Hepatocyte (in vitro differentiated cells): ENCODE results near the gene PAX6.

ENCODE experiments used
- EZH2phosphoT487 ChIP-seq: fragments of 200-600 bp; sonication (generic); IDR thresholded peaks from one replicate; pipeline ENCODE4 v1.6.1; 2018; ENCODE audit warnings: antibody characterized with exemption, mild to moderate bottlenecking, low read depth, moderate library complexity; ENCODE audit not compliant: unreplicated experiment, severe bottlenecking
- TF ChIP-seq, protein P1 (sequence below): fragments of 200-600 bp; sonication (generic); IDR thresholded peaks from 2 replicates; pipeline ENCODE4 v1.5.1; 2016; ENCODE audit warnings: antibody characterized with exemption, mild to moderate bottlenecking; ENCODE audit not compliant: poor library complexity

DNA sequence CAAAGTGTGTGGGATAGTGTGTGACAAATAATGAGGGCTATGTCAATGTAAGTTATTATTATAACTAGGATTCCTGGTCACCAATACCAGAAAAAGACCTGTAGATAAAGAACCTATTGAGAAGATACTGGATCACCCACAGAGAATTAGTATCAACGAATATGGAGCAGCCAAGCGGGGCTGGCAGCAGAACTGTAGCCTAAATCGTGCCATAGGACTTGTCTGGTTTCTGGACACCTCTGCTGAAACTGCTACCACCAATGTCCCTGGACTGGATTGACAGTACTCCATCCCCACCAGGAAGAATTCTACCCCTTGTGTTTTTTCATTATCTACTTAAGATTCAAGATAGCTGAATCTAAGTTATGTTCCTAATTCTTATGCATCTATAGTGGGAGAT lies 30.3 kb upstream of the PAX6 start:
- TF ChIP-seq, protein P1, sequence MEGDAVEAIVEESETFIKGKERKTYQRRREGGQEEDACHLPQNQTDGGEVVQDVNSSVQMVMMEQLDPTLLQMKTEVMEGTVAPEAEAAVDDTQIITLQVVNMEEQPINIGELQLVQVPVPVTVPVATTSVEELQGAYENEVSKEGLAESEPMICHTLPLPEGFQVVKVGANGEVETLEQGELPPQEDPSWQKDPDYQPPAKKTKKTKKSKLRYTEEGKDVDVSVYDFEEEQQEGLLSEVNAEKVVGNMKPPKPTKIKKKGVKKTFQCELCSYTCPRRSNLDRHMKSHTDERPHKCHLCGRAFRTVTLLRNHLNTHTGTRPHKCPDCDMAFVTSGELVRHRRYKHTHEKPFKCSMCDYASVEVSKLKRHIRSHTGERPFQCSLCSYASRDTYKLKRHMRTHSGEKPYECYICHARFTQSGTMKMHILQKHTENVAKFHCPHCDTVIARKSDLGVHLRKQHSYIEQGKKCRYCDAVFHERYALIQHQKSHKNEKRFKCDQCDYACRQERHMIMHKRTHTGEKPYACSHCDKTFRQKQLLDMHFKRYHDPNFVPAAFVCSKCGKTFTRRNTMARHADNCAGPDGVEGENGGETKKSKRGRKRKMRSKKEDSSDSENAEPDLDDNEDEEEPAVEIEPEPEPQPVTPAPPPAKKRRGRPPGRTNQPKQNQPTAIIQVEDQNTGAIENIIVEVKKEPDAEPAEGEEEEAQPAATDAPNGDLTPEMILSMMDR: no peak
- no peak for TF ChIP-seq EZH2phosphoT487
